ENCODE results near the gene ATP5F1D. TPM values are rescaled to one million over a fixed set of nuclear protein-coding genes. Genes with fewer than 3 reads are reported as not detected.

Gene ATP5F1D
- polyA plus RNA-seq, 4 donors = 56.5 to 155 (median 92.1) TPM

DNA sequence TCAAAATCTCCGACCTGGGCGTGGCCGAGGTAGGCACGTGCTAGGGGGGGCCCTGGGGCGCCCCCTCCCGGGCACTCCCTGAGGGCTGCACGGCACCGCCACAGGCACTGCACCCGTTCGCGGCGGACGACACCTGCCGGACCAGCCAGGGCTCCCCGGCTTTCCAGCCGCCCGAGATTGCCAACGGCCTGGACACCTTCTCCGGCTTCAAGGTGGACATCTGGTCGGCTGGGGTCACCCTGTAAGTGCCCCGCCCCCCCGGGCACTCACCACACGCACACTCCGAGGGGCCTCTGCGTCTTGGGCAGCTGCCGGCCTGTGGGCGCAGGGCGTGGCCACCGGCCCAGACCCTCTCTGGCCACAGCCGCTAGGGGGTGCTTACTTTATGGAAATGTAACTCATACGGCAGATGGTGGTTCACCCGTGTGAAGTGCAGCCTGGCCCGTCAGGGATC, 21.0 kb upstream of the ATP5F1D start:
- DNase-seq (ENCODE audit: low read depth in 4 of 4, low spot score in 3 of 4) = no peak

DNA sequence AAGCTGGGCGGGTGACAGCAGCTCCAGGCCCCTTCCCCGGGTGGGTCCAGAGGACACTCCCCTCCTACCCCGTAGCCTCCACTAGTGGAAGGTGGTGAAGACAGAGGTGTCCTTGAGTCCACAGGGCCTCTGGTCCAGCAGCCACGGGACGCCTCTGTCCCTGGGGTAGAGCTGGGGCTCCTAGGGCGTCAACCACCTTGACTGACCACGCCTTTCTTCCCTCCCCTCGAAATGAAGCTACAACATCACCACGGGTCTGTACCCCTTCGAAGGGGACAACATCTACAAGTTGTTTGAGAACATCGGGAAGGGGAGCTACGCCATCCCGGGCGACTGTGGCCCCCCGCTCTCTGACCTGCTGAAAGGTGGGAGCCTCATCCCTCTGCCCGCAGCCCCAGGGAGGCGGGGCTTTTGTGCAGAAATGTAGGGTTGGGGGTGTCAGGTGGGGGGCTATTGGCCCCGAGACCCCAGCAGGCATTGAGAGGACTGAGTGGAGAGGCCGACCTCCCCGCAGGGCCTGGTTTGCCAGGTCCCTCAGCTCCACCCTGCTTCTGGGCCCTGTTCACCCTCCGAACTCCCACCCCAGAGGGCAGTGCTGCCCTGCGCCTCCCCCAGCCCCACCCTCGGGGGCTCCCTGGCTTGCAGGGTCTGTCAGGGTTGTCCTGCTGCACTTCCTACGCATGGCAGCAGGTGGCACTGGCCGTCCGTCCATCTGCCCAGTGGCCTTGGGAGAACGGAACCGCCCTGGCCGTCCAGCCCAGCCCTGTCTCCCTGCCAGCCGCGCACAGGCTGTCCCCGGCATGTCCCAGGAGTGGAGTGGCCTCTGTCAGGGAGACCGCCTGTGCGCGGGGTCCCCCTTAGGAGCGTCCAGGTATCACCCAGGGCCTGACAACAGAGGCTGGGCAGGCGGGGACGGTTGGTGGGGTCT, 20.3 kb upstream of the ATP5F1D start:
- DNase-seq (ENCODE audit: low read depth in 4 of 4, low spot score in 3 of 4) = no peak

DNA sequence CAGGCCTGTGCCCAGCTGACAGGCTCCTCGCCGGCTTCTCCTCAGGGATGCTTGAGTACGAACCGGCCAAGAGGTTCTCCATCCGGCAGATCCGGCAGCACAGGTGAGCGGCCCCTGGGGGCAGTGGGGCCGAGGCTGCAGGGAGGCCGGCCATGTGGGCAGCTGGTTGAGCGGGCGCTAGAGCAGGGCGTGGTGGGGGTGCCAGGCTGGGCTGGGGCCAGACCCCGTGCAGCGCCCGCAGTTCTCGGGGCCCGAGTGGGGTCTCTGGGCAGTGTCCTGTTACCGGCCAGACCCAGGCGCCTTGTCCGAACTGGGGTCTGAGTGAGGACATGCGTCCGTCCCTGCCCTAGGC, 19.7 kb upstream of the ATP5F1D start:
- DNase-seq (ENCODE audit: low read depth in 4 of 4, low spot score in 3 of 4) = no peak

DNA sequence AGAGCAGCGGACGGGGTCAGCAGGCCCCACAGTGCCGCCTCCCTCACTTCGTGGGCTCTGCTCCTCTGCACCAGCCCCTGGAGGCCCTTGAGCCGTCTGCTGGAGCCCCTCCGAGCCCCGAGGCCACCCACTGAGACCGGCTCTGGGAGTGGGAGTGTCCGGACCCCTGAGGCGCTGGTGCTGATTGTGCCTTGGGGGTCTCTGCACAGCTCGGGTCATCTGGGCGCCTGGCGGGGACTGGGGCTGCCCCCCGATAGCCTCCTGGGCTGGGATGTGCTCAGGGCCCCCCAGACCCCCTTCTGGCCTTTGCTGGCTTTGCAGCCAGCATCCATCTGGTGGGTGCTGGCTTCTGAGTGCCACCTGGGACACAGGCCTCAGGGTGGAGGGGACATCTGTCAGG, 19.2 kb upstream of the ATP5F1D start:
- no peak for DNase-seq (ENCODE audit: low read depth in 4 of 4, low spot score in 3 of 4)

DNA sequence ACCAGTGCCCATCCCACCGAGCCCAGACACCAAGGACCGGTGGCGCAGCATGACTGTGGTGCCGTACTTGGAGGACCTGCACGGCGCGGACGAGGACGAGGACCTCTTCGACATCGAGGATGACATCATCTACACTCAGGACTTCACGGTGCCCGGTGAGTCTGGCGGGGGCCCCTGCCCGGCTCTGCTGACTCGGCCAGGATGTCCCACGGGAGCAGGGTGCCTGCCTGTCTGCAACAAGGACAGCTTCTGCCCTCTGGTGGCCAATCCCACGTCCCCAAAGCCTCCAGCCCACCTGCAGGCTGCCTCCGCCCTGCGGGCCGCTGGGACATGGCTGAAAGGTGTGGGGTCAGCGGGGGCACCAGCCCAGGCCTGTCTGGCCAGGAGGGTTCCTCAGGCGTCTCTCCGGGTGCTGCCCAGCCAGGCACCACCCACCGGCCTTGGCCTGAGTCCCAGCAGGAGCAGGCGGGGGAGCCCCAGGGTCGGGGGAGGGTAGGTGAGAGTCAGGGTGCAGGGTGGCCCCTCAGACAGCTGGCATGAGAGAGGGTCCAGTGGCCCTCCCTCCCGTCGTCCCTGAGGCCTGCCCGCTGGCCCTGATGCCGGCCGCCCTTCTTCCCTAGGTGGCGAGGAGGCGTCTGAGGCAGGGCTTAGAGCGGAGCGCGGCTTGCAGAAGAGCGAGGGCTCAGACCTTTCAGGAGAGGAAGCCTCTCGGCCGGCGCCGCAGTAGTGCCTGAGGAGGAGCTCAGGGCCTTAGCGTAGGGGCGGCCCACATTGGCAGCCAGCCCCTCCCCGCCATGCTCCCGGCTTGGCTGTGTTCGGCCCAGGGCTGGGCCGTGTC, 18.3 kb upstream of the ATP5F1D start:
- no peak for DNase-seq (ENCODE audit: low read depth in 4 of 4, low spot score in 3 of 4)

DNA sequence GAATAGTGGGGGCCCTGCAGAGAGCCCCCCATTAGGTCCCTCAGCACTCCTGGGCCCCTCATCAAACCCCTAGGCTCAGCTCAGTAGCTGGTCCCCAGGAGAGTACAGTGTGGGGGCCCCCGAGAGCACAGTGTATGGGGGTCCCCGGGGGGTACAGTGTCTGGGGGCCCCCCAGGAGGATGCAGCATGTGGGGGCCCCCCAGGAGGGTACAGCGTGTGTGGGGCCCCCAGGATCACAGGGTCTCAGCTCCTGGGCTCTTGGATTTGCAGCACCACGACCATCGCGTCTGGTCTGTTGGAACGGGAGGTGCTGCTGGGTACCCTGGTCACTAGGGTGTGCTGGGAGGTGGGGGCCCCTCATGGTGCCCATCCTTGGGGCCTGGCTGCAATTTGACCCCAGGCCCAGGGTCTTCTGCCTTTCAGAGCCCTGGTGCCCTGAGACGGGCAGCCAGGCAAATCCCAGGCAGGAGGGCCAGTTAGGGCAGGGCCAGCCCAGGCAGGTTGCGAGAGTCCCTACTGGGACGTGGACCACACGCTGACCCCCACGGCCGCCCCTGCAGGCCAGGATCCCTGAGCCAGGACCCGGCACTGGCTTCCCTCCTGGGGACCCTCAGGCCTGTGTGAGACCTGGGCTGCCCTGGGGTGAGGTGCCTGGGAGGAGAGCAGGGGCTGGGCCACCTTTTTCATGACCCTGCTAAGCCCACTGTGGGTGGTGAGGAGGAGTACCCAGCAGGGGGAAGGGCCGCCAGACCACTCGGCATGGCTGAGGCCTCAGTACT, 17.3 kb upstream of the ATP5F1D start:
- DNase-seq (ENCODE audit: low read depth in 4 of 4, low spot score in 3 of 4) = no peak

DNA sequence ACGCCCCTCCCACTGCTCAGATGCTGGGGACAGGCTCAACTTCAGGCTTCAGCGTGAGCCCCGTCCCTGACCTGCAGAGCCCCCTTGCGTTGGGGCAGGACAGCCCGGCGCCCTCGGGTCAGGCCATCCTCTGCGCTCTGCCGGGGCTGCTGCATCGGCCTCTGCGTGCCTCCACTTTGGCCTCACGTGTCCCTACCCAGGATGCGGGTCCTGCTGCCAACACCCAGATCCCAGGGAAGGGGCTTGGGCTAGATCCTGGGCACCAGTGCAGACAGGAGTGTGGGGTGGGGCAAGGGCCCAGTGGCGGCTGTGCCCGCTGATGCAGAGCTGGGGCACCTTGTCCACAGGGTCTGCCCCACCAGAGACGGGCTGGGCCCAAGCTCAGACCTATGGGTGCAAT, 16.7 kb upstream of the ATP5F1D start:
- no peak for DNase-seq (ENCODE audit: low read depth in 4 of 4, low spot score in 3 of 4)

DNA sequence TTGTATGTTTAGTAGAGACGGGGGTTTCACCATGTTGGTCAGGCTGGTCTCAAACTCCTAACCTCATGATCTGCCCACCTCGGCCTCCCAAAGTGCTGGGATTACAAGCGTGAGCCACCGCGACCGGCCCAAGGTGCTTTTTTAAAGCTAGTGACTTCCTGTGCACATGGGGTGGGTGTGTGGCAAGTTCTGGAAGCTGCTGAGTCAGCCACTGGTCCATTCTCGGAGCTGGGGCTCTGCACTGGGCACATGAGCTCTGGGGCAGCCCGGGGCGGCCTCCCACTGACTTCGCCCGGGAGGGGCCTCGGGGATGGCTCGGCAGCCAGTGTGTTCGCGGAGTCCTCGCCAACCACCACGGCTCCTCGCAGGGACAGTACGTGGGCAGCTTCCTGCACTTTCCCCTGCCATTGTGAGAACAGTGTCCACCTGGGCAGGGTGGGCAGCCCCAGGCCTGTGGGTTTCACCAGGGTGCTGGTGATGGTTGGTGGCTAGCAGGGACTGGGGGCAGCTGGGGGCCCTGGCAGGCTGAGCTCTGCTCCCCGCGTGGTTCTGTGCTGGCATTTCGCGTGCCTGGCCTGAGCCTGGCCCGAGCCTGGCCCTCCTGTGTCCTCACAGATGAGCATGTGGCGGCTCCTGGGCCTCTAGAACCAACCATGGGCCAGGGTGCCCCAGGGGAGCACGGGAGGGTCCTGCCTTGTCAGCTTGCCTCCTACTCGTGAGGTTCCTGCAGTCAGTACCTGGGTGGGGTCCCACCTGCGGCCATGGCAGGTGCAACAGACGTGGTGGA, 15.9 kb upstream of the ATP5F1D start:
- no peak for DNase-seq (ENCODE audit: low read depth in 4 of 4, low spot score in 3 of 4)

DNA sequence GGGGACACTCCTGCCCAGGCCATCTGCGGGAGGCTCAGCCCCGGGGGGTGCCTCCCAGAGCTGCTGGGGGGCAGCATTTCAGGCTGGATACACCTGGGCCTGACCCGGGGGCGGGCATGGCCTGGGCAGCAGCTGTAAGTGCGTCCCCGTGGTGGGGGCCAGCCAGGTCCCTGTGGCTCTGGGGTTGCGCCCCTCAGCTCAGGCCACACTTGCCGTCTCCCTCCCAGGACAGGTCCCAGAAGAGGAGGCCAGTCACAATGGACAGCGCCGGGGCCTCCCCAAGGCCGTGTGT, 15.4 kb upstream of the ATP5F1D start:
- DNase-seq (ENCODE audit: low read depth in 4 of 4, low spot score in 3 of 4) = no peak

DNA sequence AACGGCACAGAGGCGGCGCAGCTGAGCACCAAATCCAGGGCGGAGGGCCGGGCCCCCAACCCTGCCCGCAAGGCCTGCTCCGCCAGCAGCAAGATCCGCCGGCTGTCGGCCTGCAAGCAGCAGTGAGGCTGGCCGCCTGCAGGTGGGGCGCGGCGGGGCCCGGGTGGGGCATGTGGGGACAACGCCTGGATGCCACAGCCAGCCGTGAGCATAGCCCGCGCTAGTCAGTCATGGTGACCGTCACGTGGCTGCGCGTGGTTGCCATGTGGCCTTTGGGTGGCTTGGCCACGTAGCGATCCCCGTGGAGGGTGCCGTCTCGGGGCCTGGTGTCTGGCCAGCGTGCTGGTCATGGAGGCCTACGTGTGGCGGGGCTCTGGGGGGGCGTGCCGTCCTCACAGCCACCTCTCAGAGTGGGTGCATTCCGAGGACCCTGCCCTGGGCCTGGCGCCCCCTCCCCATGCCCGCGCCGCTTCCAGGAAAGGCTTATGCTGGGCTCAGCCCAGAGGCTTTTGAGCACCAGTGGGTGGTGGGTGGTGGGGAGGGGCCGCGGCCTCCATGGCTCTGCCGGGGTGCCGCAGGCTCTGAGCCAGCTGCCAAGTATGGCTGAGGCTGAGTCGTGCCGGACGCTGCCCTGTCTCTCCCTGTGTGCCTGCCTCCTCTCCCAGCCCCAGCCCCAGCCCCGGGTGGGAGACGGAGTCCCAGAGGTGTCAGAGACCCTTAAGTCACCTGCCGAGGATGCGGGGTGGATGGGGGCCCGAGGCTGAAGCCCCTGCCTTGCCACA, 14.8 kb upstream of the ATP5F1D start:
- DNase-seq (ENCODE audit: low read depth in 4 of 4, low spot score in 3 of 4) = no peak

DNA sequence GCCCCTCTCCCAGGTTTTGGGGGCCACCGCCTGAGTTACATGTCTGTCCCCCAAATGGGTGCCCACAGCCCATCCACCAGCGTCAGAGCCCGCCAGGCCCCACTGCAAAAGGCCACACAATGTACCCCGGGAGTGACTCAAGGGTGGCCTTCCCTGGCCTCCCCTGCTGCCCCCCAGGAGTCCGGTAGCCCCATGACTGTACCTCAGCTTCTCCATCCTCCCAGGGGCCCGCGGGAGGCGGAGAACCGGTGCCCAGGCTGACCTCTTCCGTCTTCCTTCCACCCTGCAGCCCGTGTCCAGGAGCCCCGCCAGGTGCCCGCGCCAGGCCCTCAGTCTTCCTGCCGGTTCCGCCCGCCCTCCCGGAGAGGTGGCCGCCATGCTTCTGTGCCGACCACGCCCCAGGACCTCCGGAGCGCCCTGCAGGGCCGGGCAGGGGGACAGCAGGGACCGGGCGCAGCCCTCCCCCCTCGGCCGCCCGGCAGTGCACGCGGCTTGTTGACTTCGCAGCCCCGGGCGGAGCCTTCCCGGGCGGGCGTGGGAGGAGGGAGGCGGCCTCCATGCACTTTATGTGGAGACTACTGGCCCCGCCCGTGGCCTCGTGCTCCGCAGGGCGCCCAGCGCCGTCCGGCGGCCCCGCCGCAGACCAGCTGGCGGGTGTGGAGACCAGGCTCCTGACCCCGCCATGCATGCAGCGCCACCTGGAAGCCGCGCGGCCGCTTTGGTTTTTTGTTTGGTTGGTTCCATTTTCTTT, 14.1 kb upstream of the ATP5F1D start:
- DNase-seq (ENCODE audit: low read depth in 4 of 4, low spot score in 3 of 4) = no peak

DNA sequence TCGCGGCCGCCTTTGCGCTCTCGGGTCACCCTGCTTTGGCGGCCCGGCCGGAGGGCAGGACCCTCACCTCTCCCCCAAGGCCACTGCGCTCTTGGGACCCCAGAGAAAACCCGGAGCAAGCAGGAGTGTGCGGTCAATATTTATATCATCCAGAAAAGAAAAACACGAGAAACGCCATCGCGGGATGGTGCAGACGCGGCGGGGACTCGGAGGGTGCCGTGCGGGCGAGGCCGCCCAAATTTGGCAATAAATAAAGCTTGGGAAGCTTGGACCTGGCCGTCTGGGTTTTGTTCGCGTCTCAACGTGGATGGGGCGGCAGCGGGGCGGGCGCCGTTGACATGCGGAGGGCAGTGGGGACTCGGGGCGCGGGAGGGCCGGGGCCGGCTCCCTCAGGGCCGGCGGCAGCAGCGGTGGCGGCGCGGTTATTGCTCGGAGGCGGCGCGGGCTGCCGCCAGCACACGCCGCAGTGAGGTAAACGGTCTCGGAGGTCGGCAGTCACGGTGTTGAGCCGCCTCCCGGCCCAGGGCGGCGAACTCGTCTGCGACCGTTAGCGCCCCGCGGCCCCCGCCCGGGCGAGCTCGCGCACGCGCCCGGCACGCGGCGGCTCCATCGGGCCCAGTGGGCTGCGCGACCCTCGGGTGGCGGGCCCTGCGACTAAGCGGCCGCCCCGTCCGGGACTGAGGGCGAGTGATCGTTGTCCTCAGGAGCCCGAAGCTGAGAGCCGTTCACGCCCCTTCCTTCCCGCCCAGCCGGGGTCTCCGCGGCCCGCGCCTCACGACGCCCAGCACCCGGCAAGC, 13.2 kb upstream of the ATP5F1D start:
- DNase-seq (ENCODE audit: low read depth in 4 of 4, low spot score in 3 of 4) = no peak

DNA sequence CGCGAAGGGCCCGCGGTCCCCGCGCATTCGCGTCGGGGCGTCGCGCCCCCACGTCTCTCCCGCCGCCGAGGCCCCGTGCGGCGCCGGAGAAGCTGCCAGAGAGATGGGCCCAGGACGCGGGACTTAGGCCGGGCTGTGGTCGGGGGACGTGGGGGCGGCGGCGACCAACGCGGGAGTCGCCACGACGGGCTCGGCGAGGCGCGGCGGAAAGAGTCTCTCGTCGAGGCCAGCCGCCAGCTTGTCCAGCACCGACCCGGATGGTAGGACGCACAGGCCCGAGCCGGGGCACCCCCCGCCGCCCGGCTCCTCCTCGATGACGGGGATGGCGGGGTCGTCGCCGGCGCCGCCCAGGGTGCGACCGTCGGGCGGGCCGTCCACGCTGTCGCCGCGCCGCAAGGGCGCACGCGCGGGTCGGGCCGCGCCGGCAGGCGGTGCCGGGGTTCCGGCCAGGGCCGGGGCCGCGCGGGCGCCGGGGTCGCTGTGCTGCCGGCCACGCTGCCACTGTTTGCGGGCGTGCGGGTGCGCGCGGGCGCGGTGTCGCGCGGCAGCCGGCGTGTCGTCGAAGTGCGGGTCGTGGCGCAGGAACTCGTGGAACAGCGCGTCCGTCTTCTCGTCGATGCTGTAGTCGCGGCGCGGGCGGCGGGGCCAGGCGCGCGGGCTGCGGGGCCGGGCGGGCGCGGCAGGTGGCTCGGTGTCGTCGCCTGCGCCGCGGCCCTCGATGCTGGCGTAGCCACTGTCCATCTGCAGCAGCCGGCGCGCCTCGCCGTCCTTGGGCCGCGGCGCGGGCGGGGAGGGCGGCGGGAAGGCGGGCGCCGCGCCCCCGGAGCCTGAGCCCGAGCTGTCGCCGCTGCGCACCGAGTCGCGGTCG, 12.3 kb upstream of the ATP5F1D start:
- DNase-seq (ENCODE audit: low read depth in 4 of 4, low spot score in 3 of 4) = no peak

DNA sequence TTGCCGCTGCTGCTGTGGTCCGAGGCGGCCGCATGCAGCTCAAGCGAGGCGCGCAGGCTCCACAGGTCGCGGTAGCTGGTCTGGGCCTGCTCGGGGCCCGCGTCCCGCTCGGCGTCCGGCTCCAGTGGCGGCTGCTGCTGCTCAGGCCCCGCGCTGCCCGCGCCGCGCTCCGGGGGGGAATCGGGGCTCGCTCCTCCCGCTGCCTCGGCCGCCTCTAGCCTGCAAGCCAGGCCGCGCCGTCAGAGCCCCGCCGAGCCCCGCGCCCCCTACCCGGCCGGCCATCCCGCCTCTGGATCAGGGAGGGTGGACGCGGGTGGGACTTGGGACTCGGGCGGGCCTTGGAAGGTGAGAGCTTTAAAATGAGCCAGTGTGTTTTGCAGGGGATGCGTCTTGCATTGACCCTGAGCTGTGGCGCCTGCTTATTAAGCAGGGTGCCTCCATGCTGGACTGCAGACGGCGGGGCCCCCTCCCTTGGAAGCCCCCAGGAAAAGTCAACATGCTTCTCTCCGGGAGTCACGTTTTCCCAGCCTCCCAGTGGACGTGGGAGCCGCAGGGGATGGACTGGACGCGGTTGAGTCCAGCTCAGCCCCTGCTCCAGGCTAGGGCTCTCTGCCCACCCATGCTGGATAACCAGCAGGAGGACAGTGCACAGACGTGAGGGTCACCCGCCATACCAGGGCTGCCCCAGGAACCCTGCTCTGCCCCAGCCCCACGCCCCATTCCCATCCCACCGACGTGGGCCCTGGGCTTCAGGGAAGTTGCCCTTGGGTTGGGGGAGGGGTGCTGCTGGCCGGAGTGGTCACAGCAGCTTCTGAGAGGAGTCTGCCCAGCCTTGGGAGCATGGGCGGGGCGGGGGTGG, 11.4 kb upstream of the ATP5F1D start:
- DNase-seq (ENCODE audit: low read depth in 4 of 4, low spot score in 3 of 4) = no peak

DNA sequence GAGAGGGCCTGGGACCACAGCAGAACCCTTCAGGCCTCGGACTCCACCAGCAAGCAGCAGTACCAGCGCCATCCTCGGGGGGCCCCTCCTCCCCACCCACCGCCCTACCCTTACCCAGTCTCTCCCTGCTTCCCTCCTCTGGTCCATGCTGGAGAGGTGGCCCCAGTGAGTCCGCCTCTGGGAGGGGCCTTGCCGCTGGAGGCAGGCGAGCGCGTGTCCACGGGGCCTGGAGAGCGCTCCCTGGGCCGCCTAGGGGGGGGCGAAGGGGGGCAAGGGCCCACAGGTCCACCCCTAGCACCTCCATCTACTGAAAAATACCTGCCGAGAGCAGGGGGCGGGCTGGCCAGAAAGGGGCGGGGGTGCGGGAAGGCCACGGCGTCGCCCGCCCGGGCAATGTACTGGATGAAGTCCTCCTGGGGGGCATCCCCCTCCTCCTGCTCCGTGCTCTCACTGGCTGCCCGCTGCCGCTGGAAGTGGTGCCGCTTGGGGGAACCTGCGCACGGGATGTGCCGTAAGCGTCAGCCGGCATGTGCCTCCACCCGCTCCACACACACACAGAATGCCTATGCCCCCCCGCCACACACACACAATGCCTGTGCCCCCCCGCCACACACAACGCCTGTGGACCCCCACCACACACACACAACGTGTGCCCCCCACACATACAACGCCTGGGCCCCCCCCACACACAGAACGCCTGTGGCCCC, 10.6 kb upstream of the ATP5F1D start:
- DNase-seq (ENCODE audit: low read depth in 4 of 4, low spot score in 3 of 4) = no peak
